Neural progenitor cell (in vitro differentiated cells): Measurements from ENCODE around the gene SNAPIN.

ENCODE experiments used
- EZH2 ChIP-seq: fragments of 200-600 bp; sonication (generic); IDR thresholded peaks from 2 replicates; pipeline ENCODE4 v1.6.1; 2017; ENCODE audit warnings: antibody characterized with exemption, mild to moderate bottlenecking, moderate library complexity
- EZH2phosphoT487 ChIP-seq: fragments of 200-600 bp; sonication (generic); IDR thresholded peaks from 2 replicates; pipeline ENCODE4 v1.6.1; 2017; ENCODE audit warnings: antibody characterized with exemption
- TF ChIP-seq, protein P1 (sequence below): fragments of 200-600 bp; sonication (generic); IDR thresholded peaks from 2 replicates; pipeline ENCODE4 v1.5.1; 2017; ENCODE audit warnings: antibody characterized with exemption, mild to moderate bottlenecking

DNA sequence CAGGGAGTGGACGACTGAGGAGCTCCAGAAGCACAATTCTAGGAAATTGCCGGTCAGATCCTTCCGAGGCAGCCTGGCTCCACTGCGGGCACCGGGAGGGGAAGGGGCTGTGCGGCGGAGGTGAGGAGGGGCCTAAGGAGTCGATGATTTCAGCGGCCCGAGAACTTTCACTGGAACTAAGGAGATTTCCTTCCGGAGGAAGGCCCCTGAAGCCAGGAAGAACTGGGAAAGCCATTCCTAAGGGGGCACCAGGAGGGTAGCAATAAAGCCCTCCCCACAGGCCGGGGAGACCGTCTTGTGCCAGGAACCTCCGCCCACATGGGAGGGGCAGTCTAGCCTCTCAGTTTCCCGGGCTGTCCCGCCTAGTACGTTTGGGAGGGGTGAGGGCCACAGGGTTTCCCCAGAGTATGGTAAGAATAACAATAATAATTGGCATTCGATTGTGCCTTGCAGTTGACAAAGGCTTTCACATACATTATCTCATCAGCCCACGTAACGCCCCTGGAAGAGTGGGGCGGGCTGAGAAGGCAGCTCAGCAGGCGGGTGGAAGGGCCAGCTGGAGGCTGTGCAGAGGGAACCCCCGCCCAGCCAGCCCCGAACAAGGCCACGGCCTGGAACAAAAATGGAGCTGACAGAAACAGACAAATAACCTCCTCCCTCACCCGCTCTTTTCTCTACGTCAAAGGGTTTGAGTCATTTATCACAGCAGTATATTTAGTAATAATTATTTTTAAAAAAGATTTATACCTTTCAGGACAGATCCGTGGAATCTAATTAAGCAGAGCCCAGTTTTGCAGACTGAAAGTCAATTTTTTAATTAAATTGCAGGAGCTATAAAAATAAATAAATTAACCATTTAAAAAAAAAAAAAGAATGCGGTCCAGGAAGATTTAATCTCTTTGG, 39.8 kb downstream of the SNAPIN start:
- TF ChIP-seq, protein P1, sequence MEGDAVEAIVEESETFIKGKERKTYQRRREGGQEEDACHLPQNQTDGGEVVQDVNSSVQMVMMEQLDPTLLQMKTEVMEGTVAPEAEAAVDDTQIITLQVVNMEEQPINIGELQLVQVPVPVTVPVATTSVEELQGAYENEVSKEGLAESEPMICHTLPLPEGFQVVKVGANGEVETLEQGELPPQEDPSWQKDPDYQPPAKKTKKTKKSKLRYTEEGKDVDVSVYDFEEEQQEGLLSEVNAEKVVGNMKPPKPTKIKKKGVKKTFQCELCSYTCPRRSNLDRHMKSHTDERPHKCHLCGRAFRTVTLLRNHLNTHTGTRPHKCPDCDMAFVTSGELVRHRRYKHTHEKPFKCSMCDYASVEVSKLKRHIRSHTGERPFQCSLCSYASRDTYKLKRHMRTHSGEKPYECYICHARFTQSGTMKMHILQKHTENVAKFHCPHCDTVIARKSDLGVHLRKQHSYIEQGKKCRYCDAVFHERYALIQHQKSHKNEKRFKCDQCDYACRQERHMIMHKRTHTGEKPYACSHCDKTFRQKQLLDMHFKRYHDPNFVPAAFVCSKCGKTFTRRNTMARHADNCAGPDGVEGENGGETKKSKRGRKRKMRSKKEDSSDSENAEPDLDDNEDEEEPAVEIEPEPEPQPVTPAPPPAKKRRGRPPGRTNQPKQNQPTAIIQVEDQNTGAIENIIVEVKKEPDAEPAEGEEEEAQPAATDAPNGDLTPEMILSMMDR = no peak
- TF ChIP-seq EZH2 (no peak), EZH2phosphoT487 (no peak)
